Uterus (tissue), 4 donors: ENCODE results near the gene NTSR1. TPM values are rescaled to one million over a fixed set of nuclear protein-coding genes. Genes with fewer than 3 reads are reported as not detected.

Experiments
- DNase-seq, 2 donors: peaks; one replicate each; pipeline ENCODE4 v3.0.0-alpha.2; 2019 to 2020
- H3K27ac ChIP-seq, 2 donors: fragments of 200-600 bp; sonication (generic); 1 replicate in 1 of 2; 2 replicates in 1 of 2; pipeline ENCODE4 v1.5.1; 2016 to 2018
- H3K27me3 ChIP-seq, 2 donors: fragments of 200-600 bp; sonication (generic); one replicate each; pipeline ENCODE4 v1.5.1; 2018 to 2019; ENCODE audit warnings: control low read depth in 1 of 2
- H3K36me3 ChIP-seq, 2 donors: fragments of 200-600 bp; sonication (generic); one replicate each; pipeline ENCODE4 v1.5.1; 2019; ENCODE audit warnings: control low read depth in 1 of 2
- H3K4me1 ChIP-seq, 2 donors: fragments of 200-600 bp; sonication (generic); one replicate each; pipeline ENCODE4 v1.5.1; 2018 to 2019; ENCODE audit warnings: control low read depth in 1 of 2
- H3K4me3 ChIP-seq, 2 donors: fragments of 200-600 bp; sonication (generic); 1 replicate in 1 of 2; 2 replicates in 1 of 2; pipeline ENCODE4 v1.5.1; 2018 to 2019; ENCODE audit warnings: mild to moderate bottlenecking in 1 of 2
- H3K9me3 ChIP-seq, 2 donors: fragments of 200-600 bp; sonication (generic); one replicate each; pipeline ENCODE4 v1.5.1; 2019; ENCODE audit warnings: control low read depth in 1 of 2
- CTCF ChIP-seq, 4 experiments: fragments of 200-600 bp in 2 of 4; fragments of 450-650 bp in 2 of 4; sonication (generic) in 2 of 4; IDR thresholded peaks; one replicate each; pipeline ENCODE4 v1.5.1; 2016 to 2019; ENCODE audit warnings: antibody characterized with exemption in 4 of 4, mild to moderate bottlenecking in 2 of 4, moderate library complexity in 1 of 4
- POLR2A ChIP-seq, 2 donors: fragments of 450-650 bp; IDR thresholded peaks; one replicate each; pipeline ENCODE4 v1.6.1; 2016; ENCODE audit warnings: antibody characterized with exemption in 2 of 2, mild to moderate bottlenecking in 1 of 2, moderate library complexity in 1 of 2
- intact Hi-C: fragments of 100-400 bp; cut with DNase I; formaldehyde crosslinking; loops from one replicate; pipeline ENCODE4 v1.15.1; 2023; ENCODE audit warnings: low total_unique reads
- total RNA-seq, 4 donors: library from RNA; depleted of rRNA in 3 of 4; stranded (reverse); fragments of >200 nt in 3 of 4; gene quantifications; one replicate each; pipeline versions ENCODE4 v1.1.0 to v1.2.4, GENCODE V29; 2014 to 2023
- donor health status: DM: yes; HTN: yes; CAD: no.

NTSR1 gene
- total RNA-seq, 4 donors from 2014 or later: not detected

- Histone ChIP-seq H3K4me3 (no peak overlapping the region), H3K9me3 (no peaks in the 10 kb centered on the region), H3K27me3 (peaks cover 0 to 7% of the 10 kb centered on the region in 2 donors), H3K4me1 (no peaks in the 10 kb centered on the region), H3K27ac (no peak overlapping the region), H3K36me3 (no peaks in the 10 kb centered on the region)
- DNase-seq: no peak
- intact Hi-C loops: loop anchor here (10.0 kb wide), 1 partner anchor 85 kb away; no protein-coding TSS in a partner anchor
- TF ChIP-seq CTCF (IDR thresholded peaks at IDR 0.05): no peak
- TF ChIP-seq POLR2A (IDR thresholded peaks at IDR 0.05): no peak
Observed at GRCh38 chr20:62689861-62690260, 18.8 kb upstream of the NTSR1 start.

GRCh38 chr20:62690261-62690820, 18.3 kb upstream of the NTSR1 start:
- intact Hi-C loops: no loop called here
- no peaks in the 10 kb centered on the region for H3K4me1 ChIP-seq
- peaks cover 0 to 3% of the 10 kb centered on the region in 2 donors for H3K27me3 ChIP-seq
- no peak for DNase-seq
- no peak overlapping the region for H3K4me3 ChIP-seq
- no peak overlapping the region for H3K27ac ChIP-seq
- no peaks in the 10 kb centered on the region for H3K36me3 ChIP-seq
- TF ChIP-seq POLR2A (IDR thresholded peaks at IDR 0.05) (no peak), CTCF (IDR thresholded peaks at IDR 0.05) (no peak)
- H3K9me3 ChIP-seq: no peaks in the 10 kb centered on the region

GRCh38 chr20:62691487-62691886, 17.1 kb upstream of the NTSR1 start:
- TF ChIP-seq POLR2A (IDR thresholded peaks at IDR 0.05) (no peak), CTCF (IDR thresholded peaks at IDR 0.05) (no peak)
- H3K4me3 ChIP-seq: no peak overlapping the region
- no peaks in the 10 kb centered on the region for H3K9me3 ChIP-seq
- no peak for DNase-seq
- no peaks in the 10 kb centered on the region for H3K27me3 ChIP-seq
- H3K4me1 ChIP-seq: no peaks in the 10 kb centered on the region
- intact Hi-C loops: no loop called here
- no peaks in the 10 kb centered on the region for H3K36me3 ChIP-seq
- no peak overlapping the region for H3K27ac ChIP-seq

- no peaks in the 10 kb centered on the region for H3K4me1 ChIP-seq
- no peak for DNase-seq
- H3K36me3 ChIP-seq: no peaks in the 10 kb centered on the region
- H3K27ac ChIP-seq: no peak overlapping the region
- TF ChIP-seq POLR2A (IDR thresholded peaks at IDR 0.05) (no peak), CTCF (IDR thresholded peaks at IDR 0.05) (no peak)
- intact Hi-C loops: no loop called here
- no peaks in the 10 kb centered on the region for H3K9me3 ChIP-seq
- H3K4me3 ChIP-seq: no peak overlapping the region
- H3K27me3 ChIP-seq: no peaks in the 10 kb centered on the region
Observed at GRCh38 chr20:62692176-62692575, 16.5 kb upstream of the NTSR1 start.

GRCh38 chr20:62692801-62693523, 15.7 kb upstream of the NTSR1 start:
- Histone ChIP-seq H3K36me3 (no peaks in the 10 kb centered on the region), H3K27ac (no peak overlapping the region), H3K27me3 (no peaks in the 10 kb centered on the region), H3K4me1 (no peaks in the 10 kb centered on the region), H3K4me3 (no peak overlapping the region), H3K9me3 (no peaks in the 10 kb centered on the region)
- intact Hi-C loops: no loop called here
- TF ChIP-seq CTCF (IDR thresholded peaks at IDR 0.05) (no peak), POLR2A (IDR thresholded peaks at IDR 0.05) (no peak)
- DNase-seq: no peak
